ENCODE data around the gene MYOZ1.
"Not testable (repeated sequence)": the region's sequence is repeated elsewhere in the genome, so short reads cannot be mapped to it uniquely, and the experiment has no call there.

DNA sequence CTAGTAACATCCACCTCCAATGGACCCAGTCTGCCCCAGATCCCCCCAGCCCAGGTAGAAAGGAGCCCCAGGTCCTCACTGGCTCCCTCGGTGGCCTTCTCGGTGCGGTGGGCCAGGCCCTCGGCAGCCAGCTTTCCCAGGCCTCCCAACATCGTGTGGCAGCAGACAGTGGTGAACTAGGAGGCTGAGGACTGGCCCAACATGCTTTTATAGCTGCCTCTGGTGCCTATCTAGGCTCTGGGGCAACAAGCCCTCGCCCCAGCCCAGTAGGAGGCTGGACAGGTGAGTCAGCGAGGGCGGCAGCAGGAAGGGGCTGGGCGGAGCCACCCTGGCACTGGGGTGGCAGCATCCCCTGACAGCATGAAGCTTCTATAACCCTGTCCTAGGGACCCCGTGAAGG is 22.3 kb upstream of the MYOZ1 start:
- TF ChIP-seq, protein P1, sequence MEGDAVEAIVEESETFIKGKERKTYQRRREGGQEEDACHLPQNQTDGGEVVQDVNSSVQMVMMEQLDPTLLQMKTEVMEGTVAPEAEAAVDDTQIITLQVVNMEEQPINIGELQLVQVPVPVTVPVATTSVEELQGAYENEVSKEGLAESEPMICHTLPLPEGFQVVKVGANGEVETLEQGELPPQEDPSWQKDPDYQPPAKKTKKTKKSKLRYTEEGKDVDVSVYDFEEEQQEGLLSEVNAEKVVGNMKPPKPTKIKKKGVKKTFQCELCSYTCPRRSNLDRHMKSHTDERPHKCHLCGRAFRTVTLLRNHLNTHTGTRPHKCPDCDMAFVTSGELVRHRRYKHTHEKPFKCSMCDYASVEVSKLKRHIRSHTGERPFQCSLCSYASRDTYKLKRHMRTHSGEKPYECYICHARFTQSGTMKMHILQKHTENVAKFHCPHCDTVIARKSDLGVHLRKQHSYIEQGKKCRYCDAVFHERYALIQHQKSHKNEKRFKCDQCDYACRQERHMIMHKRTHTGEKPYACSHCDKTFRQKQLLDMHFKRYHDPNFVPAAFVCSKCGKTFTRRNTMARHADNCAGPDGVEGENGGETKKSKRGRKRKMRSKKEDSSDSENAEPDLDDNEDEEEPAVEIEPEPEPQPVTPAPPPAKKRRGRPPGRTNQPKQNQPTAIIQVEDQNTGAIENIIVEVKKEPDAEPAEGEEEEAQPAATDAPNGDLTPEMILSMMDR (conservative IDR thresholded peaks at IDR 0.05; ENCODE audit: low read depth, low read length): not testable (repeated sequence)
- TF ChIP-seq MXI1 (IDR thresholded peaks at IDR 0.05; ENCODE audit: borderline replicate concordance, low read depth, low read length); CEBPB (IDR thresholded peaks at IDR 0.05; ENCODE audit: low read depth, low read length); MAZ (IDR thresholded peaks at IDR 0.05; ENCODE audit: borderline replicate concordance, low read depth, low read length); BHLHE40 (IDR thresholded peaks at IDR 0.05; ENCODE audit: low read depth, low read length); POLR2A (IDR thresholded peaks at IDR 0.05; ENCODE audit: low read depth, low read length); RFX5 (IDR thresholded peaks at IDR 0.05; ENCODE audit: low read depth, low read length); NFE2L2 (IDR thresholded peaks at IDR 0.05; ENCODE audit: low read depth, low read length); MAFK (IDR thresholded peaks at IDR 0.05; ENCODE audit: low read depth, low read length); RAD21 (IDR thresholded peaks at IDR 0.05; ENCODE audit: low read length); FOS (IDR thresholded peaks at IDR 0.05; ENCODE audit: low read depth, low read length); RCOR1 (IDR thresholded peaks at IDR 0.05; ENCODE audit: insufficient replicate concordance, low read length): not testable (repeated sequence)
- TF ChIP-seq, protein P2, sequence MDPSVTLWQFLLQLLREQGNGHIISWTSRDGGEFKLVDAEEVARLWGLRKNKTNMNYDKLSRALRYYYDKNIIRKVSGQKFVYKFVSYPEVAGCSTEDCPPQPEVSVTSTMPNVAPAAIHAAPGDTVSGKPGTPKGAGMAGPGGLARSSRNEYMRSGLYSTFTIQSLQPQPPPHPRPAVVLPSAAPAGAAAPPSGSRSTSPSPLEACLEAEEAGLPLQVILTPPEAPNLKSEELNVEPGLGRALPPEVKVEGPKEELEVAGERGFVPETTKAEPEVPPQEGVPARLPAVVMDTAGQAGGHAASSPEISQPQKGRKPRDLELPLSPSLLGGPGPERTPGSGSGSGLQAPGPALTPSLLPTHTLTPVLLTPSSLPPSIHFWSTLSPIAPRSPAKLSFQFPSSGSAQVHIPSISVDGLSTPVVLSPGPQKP (IDR thresholded peaks at IDR 0.05; ENCODE audit: borderline replicate concordance, low read depth, low read length): not testable (repeated sequence)
- TF ChIP-seq, protein P3, sequence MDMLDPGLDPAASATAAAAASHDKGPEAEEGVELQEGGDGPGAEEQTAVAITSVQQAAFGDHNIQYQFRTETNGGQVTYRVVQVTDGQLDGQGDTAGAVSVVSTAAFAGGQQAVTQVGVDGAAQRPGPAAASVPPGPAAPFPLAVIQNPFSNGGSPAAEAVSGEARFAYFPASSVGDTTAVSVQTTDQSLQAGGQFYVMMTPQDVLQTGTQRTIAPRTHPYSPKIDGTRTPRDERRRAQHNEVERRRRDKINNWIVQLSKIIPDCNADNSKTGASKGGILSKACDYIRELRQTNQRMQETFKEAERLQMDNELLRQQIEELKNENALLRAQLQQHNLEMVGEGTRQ (IDR thresholded peaks at IDR 0.05; ENCODE audit: low read depth, low read length): not testable (repeated sequence)

All from IMR-90 (cell line).